IMR-90 (cell line): Measurements from ENCODE around the gene TBCD.

ENCODE experiments used
- BHLHE40 ChIP-seq: fragments of 150-350 bp; IDR thresholded peaks from 2 replicates; pipeline ENCODE4 v1.6.1; 2016; ENCODE audit warnings: mild to moderate bottlenecking, low read depth, low read length
- CEBPB ChIP-seq: IDR thresholded peaks from 2 replicates; pipeline ENCODE4 v1.6.1; 2012; ENCODE audit warnings: low read depth, low read length, improper control_type of control experiment
- FOS ChIP-seq: fragments of 150-350 bp; IDR thresholded peaks from 2 replicates; pipeline ENCODE4 v1.6.1; 2016; ENCODE audit warnings: low read depth, low read length
- MAFK ChIP-seq: IDR thresholded peaks from 2 replicates; pipeline ENCODE4 v1.6.1; 2012; ENCODE audit warnings: low read depth, low read length, improper control_type of control experiment
- MXI1 ChIP-seq: IDR thresholded peaks from 2 replicates; pipeline ENCODE4 v1.6.1; 2012; ENCODE audit warnings: low read depth, mild to moderate bottlenecking, low read length, moderate library complexity, borderline replicate concordance
- POLR2A ChIP-seq: IDR thresholded peaks from 2 replicates; pipeline ENCODE4 v1.6.1; 2012; ENCODE audit warnings: mild to moderate bottlenecking, low read depth, low read length
- RAD21 ChIP-seq: IDR thresholded peaks from 2 replicates; pipeline ENCODE4 v1.6.1; 2012; ENCODE audit warnings: low read length, improper control_type of control experiment
- RCOR1 ChIP-seq: IDR thresholded peaks from 2 replicates; pipeline ENCODE4 v1.6.1; 2012; ENCODE audit warnings: mild to moderate bottlenecking, low read length, improper control_type of control experiment; ENCODE audit not compliant: insufficient replicate concordance
- RFX5 ChIP-seq: IDR thresholded peaks from 2 replicates; pipeline ENCODE4 v1.8.0; 2012; ENCODE audit warnings: low read depth, mild to moderate bottlenecking, low read length, moderate library complexity
- SMC3 ChIP-seq: fragments of 150-350 bp; IDR thresholded peaks from 2 replicates; pipeline ENCODE4 v1.6.1; 2016; ENCODE audit warnings: low read depth, mild to moderate bottlenecking, antibody characterized with exemption, low read length, moderate library complexity
- TF ChIP-seq, protein P1 (sequence below): conservative IDR thresholded peaks from 2 replicates; pipeline ENCODE4 v1.5.1; 2012; ENCODE audit warnings: mild to moderate bottlenecking, low read depth, low read length, improper control_type of control experiment
- TF ChIP-seq, protein P2 (sequence below): fragments of 150-350 bp; IDR thresholded peaks from 2 replicates; pipeline ENCODE4 v1.6.1; 2017; ENCODE audit warnings: mild to moderate bottlenecking, antibody characterized with exemption, low read length, low read depth

DNA sequence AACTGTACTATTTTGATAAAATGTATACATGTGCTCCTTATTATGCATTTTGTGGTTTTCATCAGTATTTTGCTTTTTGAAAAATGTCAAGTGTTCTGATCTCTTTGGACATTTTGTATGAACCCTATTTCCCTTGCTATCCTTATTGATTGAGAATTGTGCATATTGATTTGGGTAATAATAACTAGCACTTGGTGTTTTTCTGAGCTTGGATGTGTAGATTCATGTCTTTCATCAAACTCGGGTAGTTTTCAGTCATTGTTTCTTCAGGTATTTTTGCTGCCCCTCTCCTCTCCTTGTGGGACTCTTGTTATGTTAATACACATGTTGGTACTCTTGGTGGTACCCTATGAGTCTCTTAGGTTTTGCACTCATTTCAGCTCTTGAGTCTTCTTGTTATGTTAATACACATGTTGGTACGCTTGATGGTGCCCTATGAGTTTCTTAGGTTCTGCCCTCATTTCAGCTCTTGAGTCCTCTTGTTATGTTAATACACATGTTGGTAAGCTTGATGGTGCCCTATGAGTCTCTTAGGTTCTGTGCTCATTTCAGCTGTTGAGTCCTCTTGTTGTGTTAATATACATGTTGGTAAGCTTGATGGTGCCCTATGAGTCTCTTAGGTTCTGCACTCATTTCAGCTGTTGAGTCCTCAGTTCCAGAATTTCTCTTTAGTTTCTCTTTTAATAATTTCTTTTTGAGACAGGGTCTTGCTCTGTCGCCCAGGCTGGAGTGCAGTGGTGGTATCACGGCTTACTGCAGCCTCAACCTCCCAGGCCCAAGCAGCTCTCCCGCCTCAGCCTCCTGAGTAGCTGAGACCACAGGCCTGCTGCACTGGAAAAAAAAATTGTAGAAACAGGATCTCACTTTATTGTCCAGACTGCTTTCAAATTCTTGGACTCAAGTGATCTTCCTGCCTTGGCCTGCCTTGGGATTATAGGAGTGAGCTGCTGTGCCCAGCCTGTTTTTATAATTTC is 68.7 kb downstream of the TBCD start:
- TF ChIP-seq POLR2A (no peak), BHLHE40 (no peak), RAD21 (no peak), SMC3 (no peak), CEBPB (no peak), RFX5 (no peak), MXI1 (no peak), RCOR1 (no peak), MAFK (no peak), FOS (no peak)
- TF ChIP-seq, protein P1, sequence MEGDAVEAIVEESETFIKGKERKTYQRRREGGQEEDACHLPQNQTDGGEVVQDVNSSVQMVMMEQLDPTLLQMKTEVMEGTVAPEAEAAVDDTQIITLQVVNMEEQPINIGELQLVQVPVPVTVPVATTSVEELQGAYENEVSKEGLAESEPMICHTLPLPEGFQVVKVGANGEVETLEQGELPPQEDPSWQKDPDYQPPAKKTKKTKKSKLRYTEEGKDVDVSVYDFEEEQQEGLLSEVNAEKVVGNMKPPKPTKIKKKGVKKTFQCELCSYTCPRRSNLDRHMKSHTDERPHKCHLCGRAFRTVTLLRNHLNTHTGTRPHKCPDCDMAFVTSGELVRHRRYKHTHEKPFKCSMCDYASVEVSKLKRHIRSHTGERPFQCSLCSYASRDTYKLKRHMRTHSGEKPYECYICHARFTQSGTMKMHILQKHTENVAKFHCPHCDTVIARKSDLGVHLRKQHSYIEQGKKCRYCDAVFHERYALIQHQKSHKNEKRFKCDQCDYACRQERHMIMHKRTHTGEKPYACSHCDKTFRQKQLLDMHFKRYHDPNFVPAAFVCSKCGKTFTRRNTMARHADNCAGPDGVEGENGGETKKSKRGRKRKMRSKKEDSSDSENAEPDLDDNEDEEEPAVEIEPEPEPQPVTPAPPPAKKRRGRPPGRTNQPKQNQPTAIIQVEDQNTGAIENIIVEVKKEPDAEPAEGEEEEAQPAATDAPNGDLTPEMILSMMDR: no peak
- TF ChIP-seq, protein P2, sequence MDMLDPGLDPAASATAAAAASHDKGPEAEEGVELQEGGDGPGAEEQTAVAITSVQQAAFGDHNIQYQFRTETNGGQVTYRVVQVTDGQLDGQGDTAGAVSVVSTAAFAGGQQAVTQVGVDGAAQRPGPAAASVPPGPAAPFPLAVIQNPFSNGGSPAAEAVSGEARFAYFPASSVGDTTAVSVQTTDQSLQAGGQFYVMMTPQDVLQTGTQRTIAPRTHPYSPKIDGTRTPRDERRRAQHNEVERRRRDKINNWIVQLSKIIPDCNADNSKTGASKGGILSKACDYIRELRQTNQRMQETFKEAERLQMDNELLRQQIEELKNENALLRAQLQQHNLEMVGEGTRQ: no peak
